D721Med (cell line): Measurements from ENCODE around the gene GLRX3.

Experiments used
- DNase-seq: peaks from one replicate; pipeline ENCODE4 v3.0.0; 2011; ENCODE audit warnings: low spot score; ENCODE audit not compliant: insufficient read length
- FAIRE-seq: peaks from 2 replicates; lab custom pipeline; 2011; peaks lifted over from hg19 to GRCh38; lab: Jason Lieb, UNC
- TF ChIP-seq, protein P1 (sequence below): IDR thresholded peaks from 2 replicates; pipeline ENCODE4 v1.5.1; 2012; ENCODE audit warnings: mild to moderate bottlenecking, control low read depth; ENCODE audit not compliant: insufficient read depth; ENCODE audit errors: missing control alignments

Gene GLRX3

DNA sequence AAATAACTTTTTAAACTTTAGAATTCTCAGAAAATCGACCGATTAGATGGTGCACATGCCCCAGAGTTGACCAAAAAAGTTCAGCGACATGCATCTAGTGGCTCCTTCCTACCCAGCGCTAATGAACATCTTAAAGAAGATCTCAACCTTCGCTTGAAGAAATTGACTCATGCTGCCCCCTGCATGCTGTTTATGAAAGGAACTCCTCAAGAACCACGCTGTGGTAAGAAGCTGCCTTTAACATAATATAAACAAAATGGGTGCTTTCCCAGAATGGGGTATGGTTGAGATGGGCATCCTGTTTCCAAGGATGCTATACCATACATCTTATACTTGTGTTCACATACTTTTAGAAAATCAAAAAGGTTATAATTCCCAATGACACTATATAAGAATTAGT, 24.6 kb downstream of the GLRX3 start:
- no peak for FAIRE-seq
- TF ChIP-seq, protein P1, sequence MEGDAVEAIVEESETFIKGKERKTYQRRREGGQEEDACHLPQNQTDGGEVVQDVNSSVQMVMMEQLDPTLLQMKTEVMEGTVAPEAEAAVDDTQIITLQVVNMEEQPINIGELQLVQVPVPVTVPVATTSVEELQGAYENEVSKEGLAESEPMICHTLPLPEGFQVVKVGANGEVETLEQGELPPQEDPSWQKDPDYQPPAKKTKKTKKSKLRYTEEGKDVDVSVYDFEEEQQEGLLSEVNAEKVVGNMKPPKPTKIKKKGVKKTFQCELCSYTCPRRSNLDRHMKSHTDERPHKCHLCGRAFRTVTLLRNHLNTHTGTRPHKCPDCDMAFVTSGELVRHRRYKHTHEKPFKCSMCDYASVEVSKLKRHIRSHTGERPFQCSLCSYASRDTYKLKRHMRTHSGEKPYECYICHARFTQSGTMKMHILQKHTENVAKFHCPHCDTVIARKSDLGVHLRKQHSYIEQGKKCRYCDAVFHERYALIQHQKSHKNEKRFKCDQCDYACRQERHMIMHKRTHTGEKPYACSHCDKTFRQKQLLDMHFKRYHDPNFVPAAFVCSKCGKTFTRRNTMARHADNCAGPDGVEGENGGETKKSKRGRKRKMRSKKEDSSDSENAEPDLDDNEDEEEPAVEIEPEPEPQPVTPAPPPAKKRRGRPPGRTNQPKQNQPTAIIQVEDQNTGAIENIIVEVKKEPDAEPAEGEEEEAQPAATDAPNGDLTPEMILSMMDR: peak; percentile 28
- DNase-seq: no peak

DNA sequence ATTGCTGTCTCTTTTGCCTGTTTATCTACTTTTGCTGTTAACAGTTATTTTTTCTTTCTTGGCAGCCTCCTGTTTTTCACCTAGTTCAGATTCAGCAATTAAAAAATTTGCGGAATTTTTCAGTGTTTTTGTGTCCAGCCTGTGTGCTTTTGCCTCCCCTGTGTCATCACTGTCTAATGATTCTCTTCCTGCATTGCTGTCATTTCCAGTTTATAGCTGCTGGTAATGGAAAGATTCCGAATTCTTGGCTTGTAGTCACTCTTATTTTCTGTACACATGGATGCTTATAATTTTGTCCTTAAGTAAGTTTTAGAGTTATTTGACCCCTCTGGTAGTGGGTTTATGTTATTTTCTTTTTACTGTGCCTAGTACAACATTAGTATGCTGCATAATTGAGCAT, 25.1 kb downstream of the GLRX3 start:
- no peak for DNase-seq
- TF ChIP-seq, protein P1: no peak
- no peak for FAIRE-seq

DNA sequence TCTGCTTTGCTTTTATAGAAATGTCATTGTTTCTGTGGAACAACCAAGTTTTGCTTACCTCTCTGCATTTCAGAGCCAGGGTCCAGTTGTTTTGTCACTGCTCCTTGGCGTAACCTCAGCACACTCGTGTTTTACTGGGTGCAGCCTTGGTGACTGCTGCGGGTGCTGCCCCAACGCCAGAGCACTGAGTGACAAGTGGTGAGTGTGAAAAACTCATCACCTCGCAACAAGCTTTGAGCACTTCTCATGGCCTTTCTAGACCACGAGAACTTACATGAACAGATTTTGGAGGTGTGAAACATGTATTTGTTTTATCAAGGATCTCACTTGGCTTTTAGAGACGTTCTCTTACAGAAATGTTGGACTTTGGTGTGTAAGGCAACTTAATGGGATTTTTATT, 31.0 kb downstream of the GLRX3 start:
- TF ChIP-seq, protein P1: no peak
- FAIRE-seq: no peak

DNA sequence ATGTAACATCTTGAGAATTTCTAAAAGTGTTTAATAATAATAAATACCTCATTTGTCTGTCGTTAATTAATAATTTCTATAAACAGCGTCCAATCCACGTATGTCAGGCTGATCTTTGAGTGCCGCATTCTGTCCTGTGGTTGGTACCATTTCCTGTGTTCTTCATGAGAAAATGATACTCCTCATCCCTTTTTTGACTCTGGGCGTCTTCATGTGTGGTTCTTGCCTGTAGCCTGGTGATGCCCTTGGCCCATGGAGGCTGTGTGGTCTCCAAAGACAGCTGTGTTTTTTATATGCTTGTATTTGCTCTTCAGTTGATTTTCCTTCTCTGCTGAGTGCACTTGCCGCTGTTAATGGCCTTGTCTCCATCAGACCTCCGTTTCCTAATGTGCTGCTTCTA, 31.5 kb downstream of the GLRX3 start:
- no peak for FAIRE-seq
- TF ChIP-seq, protein P1: no peak
- DNase-seq: no peak

More for the DNA sequence above, 31.0 kb downstream of the GLRX3 start:
- DNase-seq: no peak

DNA sequence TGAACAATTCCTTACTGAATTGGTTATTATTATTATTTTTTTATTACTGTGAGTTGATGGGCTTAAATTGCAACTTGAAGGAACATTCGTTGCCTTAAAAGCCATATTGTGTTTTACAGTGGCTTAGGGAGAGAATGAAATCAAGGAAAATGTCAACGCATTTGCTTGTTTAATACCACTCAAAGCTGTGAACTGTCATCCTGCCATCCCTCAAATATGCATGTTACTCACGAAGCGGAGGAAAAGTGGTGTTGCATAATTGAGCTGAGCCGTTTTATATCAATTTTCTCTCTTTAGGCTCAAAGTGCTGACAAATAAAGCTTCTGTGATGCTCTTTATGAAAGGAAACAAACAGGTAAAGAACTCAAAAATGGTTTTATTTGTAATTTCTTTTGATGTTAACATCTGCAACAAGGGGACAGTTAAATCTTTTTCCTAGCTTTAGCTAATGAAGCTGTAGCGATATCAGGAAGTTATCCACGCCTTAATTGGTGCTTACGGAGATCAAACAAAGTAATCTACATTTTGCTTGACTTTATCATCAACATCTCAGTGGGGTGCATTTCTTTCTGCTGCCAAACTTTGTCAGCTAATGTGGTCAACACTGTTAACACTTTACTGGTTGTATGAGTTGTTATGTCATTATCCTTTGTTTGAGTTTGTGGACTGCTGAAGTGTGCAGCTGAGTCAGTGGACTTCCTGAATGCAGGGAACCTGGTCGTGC, 33.1 kb downstream of the GLRX3 start:
- TF ChIP-seq, protein P1: no peak
- FAIRE-seq: no peak
- DNase-seq: no peak

GRCh38 chr10:130171196-130171595, 35.0 kb downstream of the GLRX3 start:
- no peak for DNase-seq
- TF ChIP-seq, protein P1: no peak
- no peak for FAIRE-seq

DNA sequence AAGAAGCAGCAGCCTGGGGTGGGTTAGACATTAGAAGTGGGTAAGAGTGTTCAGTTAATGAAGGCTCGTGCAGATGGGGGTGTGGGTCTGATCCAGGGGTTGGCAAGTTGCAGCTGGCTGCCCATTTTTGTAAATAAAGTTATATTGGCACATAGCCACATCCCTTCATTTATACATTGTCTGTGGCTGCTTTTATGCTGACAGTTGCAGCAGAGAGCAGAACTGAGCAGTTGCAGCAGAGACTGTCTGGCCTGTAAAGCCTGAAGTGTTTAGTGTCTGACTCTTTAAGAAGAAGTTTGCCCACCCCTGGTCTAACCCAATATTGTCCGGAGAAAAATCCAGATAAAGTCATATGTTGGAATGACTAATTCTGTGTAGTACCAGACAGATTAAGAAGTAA, 38.1 kb downstream of the GLRX3 start:
- DNase-seq: no peak
- no peak for FAIRE-seq
- TF ChIP-seq, protein P1: no peak
